GM18861 (cell line): Measurements from ENCODE around the gene PRKAR1A.
"Not testable (repeated sequence)": the region's sequence is repeated elsewhere in the genome, so short reads cannot be mapped to it uniquely, and the experiment has no call there.

Experiments
- ATAC-seq: cut with Tn5 transposase; IDR thresholded peaks from one replicate; pipeline ENCODE4 v1.9.1; 2021; ENCODE audit not compliant: unreplicated experiment

The PRKAR1A gene

DNA sequence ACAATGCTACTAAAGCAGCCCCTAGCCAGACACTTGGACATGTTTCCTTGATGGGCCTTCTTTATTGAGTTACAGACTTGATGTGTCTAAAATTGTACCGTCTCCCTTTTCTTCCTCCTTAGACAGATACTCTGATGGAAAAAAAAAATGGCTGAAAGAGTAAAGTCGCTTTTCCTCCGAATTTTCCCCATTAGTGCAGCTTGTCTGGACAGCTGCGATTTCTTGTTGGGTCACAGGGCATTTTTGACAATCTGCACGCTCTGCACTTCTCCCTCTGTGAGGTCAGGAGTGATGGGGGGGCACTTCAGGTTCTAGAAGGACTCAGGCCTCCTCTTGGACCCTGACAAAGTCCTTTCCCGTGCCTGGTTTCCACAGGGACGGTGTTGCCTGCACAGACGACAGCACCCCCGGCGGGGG is 968 bp upstream of the PRKAR1A start:
- no peak for ATAC-seq

DNA sequence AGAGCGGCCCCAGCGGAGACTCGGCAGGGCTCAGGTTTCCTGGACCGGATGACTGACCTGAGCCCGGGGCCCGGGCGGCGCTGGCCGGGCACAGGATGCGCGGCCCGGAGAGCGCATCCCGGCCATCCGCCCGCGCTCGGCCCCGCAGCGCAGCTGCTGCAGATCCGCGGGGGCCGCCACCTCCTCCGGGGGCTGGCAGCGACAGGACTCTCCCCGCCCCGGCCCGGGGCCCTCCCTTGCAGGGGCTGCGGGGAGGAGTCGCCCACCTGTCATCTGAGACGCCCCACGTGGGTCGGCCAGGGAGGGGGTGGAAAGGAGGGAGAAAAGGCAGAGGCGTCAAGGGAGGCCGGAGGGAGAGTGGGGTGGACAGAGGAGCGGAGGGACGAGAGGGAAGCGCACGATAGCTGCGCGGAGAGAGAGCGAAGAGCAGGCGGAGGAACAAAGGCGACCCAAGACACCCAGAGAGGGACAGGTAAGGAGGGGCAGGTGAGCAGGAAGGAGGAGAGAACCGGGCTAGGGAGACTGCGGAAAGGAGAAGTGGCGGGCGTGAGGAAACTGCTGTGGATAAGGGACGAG is 471 bp upstream of the PRKAR1A start:
- peak; percentile 34 for ATAC-seq

DNA sequence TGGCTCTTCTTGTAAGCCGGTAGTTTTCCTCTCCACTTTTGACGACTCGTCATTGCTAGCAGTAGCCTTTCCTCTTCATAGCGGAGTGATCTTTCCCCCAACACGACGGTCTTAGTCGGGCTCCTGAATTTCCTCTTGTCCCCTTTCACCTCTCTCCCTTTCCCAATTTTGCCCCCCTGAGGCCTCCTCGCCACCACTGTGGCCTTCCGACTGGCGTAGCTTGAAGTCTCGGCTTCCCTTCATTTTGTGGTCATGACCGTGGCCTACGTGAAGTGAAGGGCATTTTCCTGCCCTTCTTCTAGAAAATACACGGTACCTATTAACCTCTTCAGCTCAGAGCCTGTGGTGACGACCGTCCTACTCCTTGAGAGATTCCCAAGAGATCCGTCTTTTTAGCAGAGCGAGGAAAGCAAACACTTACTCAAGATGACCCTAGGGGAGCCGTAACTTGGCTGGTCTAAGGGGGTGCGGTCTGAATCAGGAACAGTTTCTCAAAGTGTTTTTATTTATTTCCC is 787 bp downstream of the PRKAR1A start:
- no peak for ATAC-seq

GRCh38 chr17:68513932-68514331 is 1.7 kb downstream of the PRKAR1A start:
- ATAC-seq = no peak

GRCh38 chr17:68514831-68515635 is 2.8 kb downstream of the PRKAR1A start:
- ATAC-seq = no peak

GRCh38 chr17:68516732-68517131 is 4.5 kb downstream of the PRKAR1A start:
- ATAC-seq = no peak

DNA sequence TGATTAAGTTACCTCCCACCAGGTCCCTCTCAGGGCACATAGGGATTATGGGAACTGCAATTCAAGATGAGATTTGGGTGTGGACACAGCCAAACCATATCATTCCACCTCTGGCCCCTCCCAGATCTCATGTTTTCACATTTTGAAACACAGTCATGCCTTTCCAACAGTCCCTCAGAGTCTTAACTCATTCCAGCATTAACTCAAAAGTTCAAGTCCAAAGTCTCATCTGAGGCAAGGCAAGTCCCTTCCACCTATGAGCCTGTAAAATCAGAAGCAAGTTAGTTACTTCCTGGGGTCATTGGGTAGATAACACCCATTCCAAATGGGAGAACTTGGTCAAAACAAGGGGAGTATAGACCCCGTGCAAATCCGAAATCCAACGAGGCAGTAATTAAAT is 5.4 kb downstream of the PRKAR1A start:
- not testable (repeated sequence) for ATAC-seq

DNA sequence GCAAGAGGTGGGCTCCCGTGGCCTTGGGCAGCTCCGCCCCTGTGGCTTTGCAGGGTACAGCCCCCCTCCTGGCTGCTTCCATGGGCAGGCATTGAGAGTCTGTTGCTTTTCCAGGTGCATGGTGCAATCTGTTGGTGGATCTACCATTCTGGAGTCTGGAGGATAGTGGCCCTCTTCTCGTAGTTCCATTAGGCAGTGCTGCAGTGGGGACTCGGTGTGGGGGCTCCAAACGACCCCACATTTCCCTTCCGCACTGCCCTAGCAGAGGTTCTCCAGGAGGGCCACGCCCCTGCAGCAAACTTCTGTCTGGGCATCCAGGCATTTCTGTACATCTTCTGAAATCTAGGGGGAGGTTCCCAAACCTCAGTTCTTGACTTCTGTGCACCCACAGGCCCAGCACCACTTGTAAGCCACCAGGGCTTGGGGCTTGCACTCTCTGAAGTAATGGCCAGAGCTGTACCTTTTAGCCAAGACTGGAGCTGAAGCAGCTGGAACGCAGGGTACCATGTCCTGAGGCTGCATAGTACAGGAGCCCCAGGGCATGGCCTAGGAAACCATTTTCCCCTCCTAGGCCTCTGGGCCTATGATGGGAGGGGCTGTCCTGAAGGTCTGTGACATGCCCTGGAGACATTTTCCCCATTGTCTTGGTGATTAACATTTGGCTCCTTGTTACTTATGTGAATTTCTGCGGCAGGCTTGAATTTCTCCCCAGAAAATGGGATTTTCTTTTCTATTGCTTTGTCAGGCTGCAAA is 6.0 kb downstream of the PRKAR1A start:
- ATAC-seq = no peak

GRCh38 chr17:68519051-68519450 is 6.8 kb downstream of the PRKAR1A start:
- not testable (repeated sequence) for ATAC-seq

DNA sequence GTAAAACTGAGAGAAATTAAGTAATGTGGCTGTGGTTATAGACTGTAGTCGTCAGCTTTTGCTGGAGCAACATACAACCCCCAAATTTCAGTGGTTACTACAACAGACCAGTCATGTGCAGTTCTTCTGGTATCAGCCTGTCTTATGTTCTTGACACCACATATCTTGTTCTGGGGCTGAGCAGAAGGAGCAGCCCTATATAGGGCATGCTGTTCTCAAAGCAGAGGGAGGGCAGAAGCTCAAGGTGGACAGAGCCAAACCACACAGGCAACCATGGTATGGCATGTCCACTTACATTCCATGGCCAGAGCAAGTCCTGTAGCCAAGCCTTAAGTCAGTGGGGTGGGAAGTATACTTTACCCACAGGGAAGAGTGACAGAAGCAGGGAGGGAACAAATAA is 7.7 kb downstream of the PRKAR1A start:
- no peak for ATAC-seq

GRCh38 chr17:68522266-68522665 is 10.0 kb downstream of the PRKAR1A start:
- ATAC-seq = no peak

- no peak for ATAC-seq
These were observed 14.3 kb downstream of the PRKAR1A start for GRCh38 chr17:68526548-68526947.

- ATAC-seq = no peak
These were observed 15.1 kb downstream of the PRKAR1A start for GRCh38 chr17:68527314-68527713.

GRCh38 chr17:68531252-68531651 is 19.0 kb downstream of the PRKAR1A start:
- ATAC-seq = no peak

DNA sequence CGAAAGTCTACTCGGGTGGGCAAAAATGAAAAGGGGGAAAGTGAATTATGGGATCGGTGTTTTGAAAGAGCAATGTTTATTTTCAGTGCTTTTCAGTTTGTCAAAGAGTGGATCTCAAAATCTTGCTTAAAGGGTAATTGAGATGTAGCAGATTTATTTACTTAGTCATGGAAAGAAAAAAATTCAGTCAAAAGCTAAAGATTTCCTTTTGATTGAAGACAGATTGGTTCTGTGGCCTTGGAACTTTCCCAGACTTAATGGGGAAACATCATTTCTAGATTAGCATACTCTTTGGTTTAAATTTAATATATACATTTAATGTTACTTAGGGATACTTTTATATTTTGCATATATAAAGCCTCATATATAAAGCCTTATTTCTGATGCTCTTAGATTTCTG is 20.6 kb downstream of the PRKAR1A start:
- ATAC-seq = no peak

- ATAC-seq = no peak
These were observed 21.9 kb downstream of the PRKAR1A start for GRCh38 chr17:68533887-68534694.

DNA sequence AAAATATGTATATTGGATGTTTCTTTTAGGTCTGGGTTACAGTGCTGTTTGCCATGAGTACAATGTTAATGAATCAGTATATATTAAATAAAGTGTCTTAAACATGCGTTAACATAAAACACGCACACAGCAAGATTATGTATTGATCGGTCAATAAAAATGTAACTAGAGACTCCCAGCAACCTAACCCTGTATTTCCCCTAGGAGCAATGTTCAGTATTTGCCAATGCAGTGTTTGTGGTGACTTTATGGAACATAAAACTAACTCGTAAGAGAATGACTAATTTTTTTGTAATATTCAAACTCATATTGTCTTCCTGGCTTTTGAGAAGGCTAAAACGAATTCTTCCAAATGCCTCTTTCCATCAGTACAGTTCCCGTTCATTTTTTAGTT is 22.5 kb downstream of the PRKAR1A start:
- ATAC-seq = no peak

- no peak for ATAC-seq
These were observed 23.7 kb downstream of the PRKAR1A start for GRCh38 chr17:68535922-68536321.

DNA sequence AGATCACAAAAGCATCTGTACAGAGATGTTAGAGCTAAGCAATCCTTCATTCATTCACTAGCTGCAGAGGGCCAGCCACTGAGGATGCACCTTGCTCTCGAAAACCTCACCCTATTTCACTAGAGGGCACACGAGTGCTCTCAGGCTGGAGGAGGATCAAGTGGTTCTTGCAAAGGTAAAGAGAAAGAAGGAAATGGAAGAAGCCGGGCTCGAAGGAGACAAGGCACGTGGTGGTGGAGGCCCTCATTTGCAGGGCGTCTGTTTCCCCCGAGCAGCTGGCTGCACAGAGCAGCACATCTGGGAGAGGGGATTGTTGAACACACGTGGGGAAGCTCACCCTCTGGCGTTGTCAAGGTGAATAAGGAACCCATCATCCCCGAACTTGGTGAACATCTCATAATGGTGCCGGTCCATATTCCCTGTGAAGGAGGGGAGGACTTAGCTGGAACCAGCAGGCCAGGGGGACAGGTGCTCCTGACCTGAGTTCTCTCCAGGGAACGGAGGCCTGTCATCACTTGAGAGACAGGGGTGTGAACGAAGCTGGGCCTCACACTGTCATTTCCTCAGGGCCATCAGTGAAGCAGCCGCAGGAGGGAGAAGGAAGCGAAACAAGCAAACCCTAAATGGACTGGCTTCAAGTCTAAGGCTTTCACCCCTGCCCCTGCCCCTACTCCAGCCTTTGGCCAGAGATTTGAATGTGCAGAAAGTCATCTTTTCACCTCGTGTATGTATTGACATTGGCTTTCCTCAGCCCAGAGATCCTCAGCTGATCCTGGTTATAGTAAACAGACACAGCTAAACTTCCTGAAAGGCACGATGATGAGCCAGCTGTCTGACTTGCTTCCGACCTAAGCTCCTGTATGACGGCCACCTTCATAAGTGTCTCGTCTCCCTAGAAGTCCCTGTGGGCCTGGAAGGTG is 27.6 kb downstream of the PRKAR1A start:
- no peak for ATAC-seq

- ATAC-seq = no peak
These were observed 28.8 kb downstream of the PRKAR1A start for GRCh38 chr17:68540981-68541380.
